Measurements from ENCODE around the gene TFDP2. TPM values are rescaled to one million over a fixed set of nuclear protein-coding genes. Genes with fewer than 3 reads are reported as not detected.
"Not testable (repeated sequence)": the region's sequence is repeated elsewhere in the genome, so short reads cannot be mapped to it uniquely, and the experiment has no call there.

The TFDP2 gene
- total RNA-seq, 1 donor from 2014 or later: 56.4 TPM

DNA sequence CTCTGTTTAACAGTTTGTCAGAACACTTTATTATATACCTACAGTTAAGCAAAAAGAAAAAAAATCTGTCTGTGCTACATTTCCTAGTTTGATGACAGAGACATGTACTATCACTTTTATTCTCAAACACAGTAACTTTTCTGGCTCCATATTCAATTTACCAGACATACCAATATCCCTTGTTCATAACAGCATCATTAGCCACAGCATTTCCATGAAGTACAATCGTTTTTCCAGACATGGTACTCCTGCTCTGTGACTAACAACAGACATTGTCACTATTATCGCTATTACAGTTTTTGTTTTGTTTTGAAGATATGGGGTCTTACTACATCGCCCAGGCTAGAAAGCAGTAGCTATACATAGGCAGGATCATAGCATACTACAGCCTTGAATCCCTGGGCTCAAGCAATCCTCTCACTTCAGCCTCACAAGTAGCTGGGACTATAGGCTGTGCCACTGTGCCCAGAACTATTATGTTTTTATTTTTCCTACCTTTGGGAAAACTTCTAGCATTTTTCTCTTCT is 14.5 kb downstream of the TFDP2 start:
- DNase-seq (ENCODE audit: low spot score): no peak

DNA sequence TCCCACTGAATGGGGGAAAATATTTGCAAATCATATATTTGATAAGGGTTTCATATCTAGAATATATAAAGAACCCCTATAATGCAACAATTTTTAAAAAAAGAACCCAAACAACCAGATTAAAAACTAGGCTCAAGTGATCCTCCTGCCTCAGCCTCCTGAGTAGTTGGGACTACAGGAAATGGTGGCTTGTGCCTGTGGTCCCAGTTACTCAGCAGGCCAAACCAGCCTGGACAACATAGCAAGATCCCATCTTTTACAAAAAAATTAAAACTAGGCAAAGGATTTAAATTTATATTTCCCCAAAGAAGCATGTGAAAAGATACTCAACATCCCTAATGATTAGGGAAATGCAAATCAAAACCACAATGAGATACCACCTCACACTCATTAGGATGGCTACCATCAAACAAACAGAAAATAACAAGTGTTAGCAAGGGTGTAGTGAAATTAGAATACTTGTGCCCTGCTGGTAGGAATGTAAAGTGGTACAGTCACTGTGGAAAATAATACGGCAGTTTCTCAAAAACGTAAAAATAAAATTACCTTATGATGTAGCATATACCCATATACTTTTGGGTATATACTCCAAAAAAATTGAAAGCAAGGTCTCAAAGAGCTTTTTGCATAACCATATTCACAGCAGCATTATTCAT is 19.7 kb downstream of the TFDP2 start:
- no peak for DNase-seq (ENCODE audit: low spot score)
- intact Hi-C loops (cut with DNase I): no loop called here

More for the DNA sequence above, 14.5 kb downstream of the TFDP2 start:
- intact Hi-C loops (cut with DNase I): no loop called here

DNA sequence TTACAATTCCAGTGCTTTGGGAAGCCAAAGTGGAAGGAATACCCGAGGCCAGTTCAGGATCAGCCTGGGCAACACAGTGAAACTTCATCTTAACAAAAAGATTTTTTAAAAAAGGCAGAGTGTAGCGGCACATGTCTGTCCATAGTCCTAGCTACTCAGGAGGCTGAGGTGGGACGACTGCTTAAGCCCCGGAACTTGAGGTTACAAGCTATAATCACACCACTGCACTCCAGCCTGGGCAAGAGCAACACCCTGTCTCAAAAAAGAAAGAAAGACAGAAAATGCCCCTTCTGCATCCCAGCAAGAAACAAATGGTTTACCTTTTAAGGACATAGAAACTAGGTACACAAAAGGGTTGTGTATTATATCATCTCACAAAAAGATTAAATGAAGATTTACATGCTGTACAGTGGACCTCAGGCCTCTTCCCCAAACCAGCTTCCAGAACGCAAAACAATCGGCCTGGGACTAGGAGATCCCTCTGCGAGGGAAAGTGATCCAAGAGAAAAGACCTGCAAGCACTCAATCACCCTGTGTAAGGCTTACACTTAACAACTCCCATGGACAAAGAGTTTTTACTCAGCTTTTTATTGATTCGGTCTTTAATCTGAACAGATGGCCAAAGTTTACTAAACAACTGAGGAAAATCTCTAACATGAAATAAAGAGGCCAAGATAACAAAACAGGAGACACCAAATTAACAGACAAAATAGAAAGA is 21.2 kb downstream of the TFDP2 start:
- DNase-seq (ENCODE audit: low spot score): no peak
- intact Hi-C loops (cut with DNase I): loop anchor here (2.0 kb wide), 1 partner anchor 153 kb away; no protein-coding TSS in a partner anchor

DNA sequence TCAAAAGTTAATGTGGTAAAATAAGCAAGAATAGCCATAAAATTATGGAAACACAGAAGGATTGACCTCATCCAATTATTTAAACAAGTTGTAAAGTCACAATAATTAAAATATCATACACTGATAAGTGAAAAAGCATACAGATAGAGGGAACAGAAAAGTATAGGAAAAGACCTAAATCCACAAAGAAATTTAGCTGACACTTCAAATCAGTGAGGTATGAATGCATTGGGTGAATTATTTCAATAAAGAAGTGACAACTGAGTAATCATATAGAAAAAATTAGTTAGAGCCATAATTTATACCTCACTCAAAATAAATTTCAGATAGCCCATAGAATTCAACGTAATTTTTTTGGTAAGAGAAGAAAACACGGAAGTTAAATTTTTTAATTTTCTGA is 25.1 kb downstream of the TFDP2 start:
- DNase-seq (ENCODE audit: low spot score): no peak
- intact Hi-C loops (cut with DNase I): no loop called here

DNA sequence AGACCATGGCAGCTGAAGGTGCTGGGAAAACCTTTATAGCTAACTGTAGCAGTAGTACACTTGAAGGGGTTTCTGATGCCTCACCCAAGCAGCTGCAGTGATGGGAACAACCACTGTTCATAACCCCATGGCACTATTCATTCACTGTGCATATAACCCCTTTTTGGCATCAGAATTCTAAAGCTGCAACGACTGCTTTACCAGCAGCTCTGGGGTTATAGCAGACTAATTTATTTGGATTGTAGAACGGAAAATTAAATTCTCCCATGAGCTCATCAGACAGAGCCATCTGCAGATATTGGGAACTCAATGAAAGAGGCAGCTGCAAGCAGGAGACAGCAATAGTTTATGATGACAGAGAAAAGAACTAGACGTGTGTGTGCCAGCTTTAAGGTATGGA is 28.6 kb downstream of the TFDP2 start:
- no peak for DNase-seq (ENCODE audit: low spot score)
- intact Hi-C loops (cut with DNase I): no loop called here

DNA sequence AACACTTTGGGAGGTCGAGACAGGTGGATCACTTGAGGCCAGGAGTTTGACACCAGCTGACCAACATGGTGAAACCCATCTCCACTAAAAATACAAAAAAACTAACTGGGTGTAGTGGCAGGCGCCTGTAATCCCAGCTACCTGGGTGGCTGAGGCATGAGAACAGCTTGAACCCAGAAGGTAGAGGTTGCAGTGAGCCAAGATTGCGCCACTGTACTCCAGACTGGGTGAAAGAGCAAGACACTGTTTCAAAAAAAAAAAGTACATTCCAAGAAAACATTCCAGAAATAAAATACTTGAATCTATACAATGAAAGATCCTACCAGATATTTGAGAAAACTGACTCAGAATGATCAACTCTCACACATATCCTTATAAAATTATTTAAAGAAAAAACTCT is 30.4 kb downstream of the TFDP2 start:
- intact Hi-C loops (cut with DNase I): no loop called here
- DNase-seq (ENCODE audit: low spot score): no peak

DNA sequence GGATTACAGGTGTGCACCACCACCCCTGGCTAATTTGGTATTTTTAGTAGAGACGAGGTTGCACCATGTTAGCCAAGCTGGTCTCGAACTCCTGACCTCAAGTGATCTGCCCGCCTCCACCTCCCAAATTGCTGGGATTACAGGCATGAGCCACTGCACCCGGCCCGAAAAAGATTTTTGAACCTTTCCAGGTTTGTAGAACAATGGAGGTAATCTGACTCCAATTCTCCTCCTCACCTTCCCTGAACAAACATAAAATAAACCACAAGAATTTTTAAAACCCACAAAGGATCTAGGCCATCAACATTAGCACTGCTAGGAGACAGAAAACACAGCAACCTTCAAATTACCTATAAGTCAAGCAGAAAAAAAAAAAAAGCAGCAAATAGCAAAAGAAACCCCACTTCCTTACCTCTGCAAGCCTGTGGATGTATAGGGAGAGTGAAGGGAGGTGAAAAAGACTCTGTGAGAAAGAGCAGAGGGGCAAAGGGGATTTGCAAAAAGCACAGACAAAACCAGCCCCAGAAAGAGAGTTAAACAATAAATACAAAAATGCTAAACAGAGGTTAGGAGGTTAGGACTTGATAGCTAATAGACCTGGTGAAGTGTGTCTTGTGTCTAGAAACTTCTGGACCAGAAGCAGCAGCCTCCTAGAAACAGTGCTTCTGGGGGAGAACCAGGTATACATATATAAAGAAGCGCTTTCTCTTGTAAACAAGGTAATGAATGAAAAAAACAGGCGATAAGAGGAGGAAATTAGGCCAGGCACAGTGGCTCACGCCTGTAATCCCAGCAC is 32.1 kb downstream of the TFDP2 start:
- DNase-seq (ENCODE audit: low spot score): no peak

DNA sequence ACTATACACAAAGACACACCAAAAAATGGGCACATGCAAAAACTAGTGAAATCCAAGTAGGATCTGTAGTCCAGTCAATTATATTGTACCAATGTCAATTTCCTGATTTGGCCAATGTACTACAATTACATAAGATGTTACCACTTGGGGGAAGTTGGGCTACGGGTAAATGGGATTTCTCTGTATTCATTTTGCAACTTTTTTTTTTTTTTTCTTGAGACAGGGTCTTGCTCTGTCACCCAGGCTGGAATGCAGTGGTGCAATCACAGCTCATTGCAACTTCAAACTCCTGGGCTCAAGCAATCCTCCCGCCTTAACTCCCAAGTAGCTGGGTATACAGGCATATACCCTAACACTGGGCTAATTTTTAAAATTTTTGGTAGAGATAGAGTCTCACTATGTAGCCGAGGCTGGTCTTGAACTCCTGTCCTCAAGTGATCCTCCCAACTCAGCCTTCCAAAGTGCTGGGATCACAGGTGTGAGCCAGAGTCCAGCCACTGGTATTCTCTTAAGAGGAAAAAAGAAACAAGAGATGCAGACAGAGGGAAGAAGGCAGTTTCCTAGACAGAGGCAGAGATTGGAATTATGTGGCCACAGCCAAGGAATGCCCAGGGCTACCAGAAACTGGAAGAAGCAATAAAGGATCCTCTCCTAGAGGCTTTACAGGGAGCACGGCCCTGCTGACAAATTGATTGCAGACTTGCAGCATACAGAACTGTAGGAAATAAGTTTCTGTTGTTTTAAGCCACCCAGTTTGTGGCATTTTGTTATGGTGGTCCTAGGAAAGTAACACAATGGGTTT is 33.3 kb downstream of the TFDP2 start:
- intact Hi-C loops (cut with DNase I): no loop called here

More for the DNA sequence above, 32.1 kb downstream of the TFDP2 start:
- intact Hi-C loops (cut with DNase I): no loop called here

DNA sequence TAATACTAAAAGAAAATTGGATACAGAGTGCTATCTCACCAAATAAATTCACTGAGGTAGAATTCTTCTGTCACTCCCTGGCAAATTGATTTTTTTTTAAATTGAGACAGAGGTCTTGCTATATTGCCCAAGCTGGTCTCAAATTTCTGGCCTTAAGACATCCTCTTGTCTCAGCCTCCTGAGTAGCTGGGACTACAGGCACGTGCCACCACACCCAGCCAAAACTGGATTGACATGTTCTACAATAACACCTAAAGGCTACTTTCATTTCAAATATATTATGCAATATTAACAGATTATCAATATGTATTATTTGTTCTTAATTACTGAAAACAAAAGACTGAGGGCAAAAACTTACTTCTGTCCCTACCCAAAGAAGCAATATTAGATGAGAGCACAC is 36.7 kb downstream of the TFDP2 start:
- intact Hi-C loops (cut with DNase I): no loop called here

More for the DNA sequence above, 33.3 kb downstream of the TFDP2 start:
- no peak for DNase-seq (ENCODE audit: low spot score)

DNA sequence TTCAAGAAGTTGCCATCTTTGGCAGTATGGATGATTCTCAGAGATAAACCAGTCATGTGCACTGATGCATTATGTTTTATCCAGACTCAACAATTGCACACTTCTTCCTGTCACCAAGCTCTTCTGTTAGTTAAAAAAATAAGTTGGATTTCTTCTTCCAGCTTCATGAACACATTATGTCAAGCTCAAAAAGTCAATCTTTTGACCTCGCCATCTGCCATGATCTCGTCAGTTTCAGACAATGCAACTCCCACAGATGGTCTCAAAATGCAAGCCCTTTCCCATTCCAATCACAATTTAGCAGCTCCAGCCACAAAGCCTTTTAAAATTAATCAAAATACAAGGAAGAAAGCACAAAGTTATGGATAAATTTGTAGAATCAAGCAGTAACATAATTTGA is 42.8 kb downstream of the TFDP2 start:
- DNase-seq (ENCODE audit: low spot score): no peak
- intact Hi-C loops (cut with DNase I): no loop called here

More for the DNA sequence above, 36.7 kb downstream of the TFDP2 start:
- DNase-seq (ENCODE audit: low spot score): no peak

DNA sequence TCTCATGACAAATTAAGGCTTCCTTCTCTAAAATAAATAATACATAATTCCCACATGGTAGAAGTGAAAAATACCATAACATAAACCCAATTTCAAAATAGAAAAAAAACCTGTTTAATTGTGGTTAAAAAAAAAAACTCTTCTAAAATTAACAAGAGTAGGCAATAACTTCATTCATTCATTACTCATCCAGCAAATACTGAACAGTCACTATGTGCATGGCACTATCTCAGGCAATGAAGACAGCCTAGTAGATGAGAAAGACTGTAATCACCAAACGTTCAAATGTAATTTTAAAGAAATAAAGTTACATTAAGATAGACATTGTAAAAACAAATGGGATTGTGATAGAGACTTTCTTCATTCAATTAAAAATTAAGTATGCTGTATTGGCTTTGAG is 43.4 kb downstream of the TFDP2 start:
- DNase-seq (ENCODE audit: low spot score): no peak
- intact Hi-C loops (cut with DNase I): no loop called here

DNA sequence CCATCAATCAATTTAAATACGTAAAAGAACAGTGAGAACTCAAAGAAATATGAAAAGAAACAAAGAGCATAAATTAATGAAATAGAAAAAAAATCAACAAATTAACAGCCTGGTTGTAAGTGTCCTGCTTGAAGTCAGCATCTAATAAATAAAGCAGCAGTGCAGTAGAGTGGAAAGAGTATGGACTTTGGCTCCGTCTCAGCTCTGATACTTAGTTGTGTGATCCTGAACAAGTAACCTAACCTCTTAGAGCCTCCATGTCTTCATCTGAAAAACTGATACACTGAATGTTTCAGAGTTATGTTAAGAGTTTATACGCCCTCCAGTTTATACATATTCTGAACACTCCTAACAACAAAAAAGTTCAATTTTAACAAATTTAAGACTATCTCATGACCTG is 44.6 kb downstream of the TFDP2 start:
- intact Hi-C loops (cut with DNase I): no loop called here
- no peak for DNase-seq (ENCODE audit: low spot score)

DNA sequence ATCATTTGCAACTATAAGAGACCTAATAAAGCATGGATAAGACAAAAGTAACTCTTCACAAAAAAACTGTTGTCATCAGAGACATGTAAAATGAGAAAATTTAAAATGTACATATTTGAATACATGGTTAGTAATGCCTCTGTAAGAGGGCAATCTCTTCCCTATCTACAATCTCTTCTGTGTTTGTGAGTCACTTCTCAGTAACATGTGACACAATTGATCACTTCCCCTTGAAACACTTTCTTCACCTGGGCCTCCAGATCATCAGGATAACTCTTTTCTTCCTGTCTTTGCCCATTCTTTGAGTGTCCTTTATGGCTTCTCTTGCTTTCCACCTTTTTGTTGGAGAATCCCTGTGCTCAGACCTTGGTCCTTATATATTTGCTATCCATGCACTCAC is 50.4 kb downstream of the TFDP2 start:
- intact Hi-C loops (cut with DNase I): no loop called here
- DNase-seq (ENCODE audit: low spot score): no peak

DNA sequence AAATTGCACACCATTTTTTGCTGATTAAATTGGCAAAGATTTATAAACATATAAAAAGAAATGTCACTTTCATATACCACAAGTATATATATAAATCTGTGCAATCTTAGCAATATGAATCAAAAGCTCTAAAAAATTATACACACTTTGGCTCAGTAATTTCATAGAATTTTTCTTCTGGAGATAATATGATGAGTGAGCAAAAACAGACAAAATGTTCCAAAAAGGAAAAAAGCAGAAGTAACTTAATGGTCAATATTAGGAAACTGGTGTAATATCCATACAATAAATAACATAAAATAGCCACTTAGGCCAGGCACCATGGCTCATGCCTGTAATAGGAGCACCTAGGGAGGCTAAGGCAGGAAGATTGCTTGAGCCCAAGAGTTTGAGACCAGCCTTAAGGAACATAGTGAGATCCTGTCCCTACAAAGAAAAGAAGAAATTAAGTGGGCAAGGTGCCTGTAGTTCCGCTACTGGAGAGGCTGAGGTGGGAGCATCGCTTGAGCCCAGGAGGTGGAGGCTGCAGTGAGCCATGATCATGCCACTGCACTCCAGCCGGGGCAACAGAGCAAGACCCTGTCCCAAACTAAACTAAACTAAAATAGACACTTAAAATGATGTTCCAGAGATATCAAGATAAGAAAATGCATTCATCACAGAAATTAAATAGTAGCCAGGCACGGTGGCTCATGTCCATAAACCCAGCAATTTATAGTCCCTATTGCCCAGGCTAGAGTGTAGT is 52.1 kb downstream of the TFDP2 start:
- intact Hi-C loops (cut with DNase I): no loop called here
- no peak for DNase-seq (ENCODE audit: low spot score)

DNA sequence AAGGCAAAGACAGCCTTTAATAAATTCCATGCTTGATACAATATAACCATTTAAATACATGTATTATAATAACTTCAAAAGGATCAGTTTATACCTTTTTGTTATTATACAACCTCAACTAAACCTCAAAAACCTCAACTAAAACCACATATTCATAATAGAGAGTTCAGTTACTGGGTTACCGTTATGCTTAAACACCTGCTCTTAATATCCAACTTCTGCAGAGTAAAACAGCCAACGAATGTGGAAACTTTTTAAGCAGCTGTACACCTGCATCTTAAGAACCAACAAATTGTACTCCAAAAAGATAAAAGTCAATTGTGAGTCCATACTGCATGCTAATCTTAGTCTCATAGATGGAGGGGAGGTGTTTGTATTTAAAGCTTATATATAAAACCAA is 53.5 kb downstream of the TFDP2 start:
- intact Hi-C loops (cut with DNase I): no loop called here
- no peak for DNase-seq (ENCODE audit: low spot score)

DNA sequence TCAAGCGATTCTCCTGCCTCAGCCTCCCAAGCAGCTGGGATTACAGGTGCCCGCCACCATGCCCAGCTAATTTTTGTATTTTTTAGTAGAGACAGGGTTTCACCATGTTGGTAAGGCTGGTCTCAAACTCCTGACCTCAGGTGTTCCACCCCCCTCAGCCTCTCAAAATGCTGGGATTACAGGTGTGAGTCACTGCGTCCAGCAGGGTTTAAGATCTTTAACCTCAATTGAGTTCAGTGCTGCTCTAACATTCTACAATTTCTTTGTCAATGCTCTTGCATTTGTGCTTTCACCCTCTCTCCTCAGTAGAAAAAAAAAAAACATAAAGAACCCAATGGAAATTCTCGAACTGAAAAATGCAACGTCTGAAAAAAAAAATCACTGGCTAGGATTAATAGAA is 60.4 kb downstream of the TFDP2 start:
- DNase-seq (ENCODE audit: low spot score); intact Hi-C loops (cut with DNase I): not testable (repeated sequence)

DNA sequence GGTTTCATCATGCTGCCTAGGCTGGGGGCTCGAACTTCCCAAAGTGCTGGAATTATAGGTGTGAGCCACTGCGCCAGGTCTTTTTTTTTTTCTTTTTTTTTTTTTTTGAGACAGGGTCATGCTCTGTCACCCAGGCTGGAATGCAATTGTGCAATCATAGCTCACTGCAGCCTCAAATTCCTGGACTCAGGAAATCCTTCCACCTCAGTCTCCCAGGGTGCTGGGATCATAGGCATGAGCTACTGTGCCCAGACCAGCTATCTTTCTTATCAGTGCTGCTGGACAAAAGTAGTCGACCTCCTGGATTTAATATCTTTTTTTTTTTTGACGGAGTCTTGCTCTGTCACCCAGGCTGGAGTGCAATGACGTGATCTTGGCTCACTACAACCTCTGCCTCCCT is 60.8 kb downstream of the TFDP2 start:
- DNase-seq (ENCODE audit: low spot score): no peak
- intact Hi-C loops (cut with DNase I): no loop called here

DNA sequence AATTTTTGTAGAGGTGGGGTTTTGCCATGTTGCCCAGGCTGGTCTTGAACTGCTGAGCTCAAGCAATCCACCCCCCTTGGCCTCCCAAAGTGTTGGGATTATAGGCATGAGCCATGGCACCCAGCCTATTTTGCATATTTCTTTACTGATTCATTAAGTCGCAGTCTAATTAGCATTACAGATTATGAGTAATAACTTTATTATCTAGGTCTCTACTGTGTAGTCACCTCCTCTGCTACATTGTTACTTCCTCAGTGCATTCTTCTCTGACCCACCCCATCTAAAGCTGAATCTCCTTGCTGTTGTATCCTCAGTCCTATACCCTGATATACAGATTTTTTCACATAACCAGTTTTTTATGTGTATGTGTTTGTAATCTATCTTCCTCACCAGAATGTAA is 61.7 kb downstream of the TFDP2 start:
- DNase-seq (ENCODE audit: low spot score): no peak
- intact Hi-C loops (cut with DNase I): no loop called here

DNA sequence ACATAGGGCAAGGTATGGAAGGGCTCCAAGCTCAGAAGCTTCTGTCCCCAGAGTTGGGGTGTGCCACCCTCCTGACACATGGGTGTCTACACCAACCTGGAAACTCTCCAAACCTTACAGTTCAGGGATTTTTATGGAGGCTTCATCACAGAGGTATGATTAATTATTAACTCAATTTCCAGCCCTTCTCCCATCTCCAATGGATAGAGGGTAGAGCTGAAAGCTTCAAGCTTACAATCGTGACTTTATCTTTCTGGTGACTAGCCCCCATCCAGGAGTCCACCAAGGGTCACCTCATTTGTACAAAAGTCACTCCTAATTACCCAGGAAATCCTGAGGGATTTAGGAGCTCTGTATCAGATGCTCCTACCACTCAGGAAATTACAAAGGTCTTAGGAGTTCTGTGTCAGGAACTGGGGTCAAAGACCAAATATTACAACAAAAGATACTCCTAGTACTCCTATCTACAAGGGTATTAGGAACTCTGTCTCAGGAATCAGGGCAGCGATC is 62.7 kb downstream of the TFDP2 start:
- no peak for DNase-seq (ENCODE audit: low spot score)
- intact Hi-C loops (cut with DNase I): no loop called here

Measured in cardiac septum (tissue), 1 donor.